ENCODE results near the gene KLF16.

Gene KLF16

GRCh38 chr19:1825909-1826556, 37.3 kb downstream of the KLF16 start:
- DNase-seq (ENCODE audit: low read depth): peak; percentile 61
- TF ChIP-seq CTCF (conservative IDR thresholded peaks at IDR 0.05; ENCODE audit: control insufficient read depth, insufficient read depth, low read depth, low read length): peak; percentile 84
- H3K4me3 ChIP-seq (ENCODE audit: control insufficient read depth, low read depth, low read length): no peak overlapping the region

GRCh38 chr19:1824252-1824622, 39.1 kb downstream of the KLF16 start:
- no peak overlapping the region for H3K4me3 ChIP-seq (ENCODE audit: control insufficient read depth, low read depth, low read length)
- no peak for DNase-seq (ENCODE audit: low read depth)
- TF ChIP-seq CTCF (conservative IDR thresholded peaks at IDR 0.05; ENCODE audit: control insufficient read depth, insufficient read depth, low read depth, low read length): no peak

GRCh38 chr19:1823539-1824251, 39.7 kb downstream of the KLF16 start:
- DNase-seq (ENCODE audit: low read depth): no peak
- no peak overlapping the region for H3K4me3 ChIP-seq (ENCODE audit: control insufficient read depth, low read depth, low read length)
- no peak for TF ChIP-seq CTCF (conservative IDR thresholded peaks at IDR 0.05; ENCODE audit: control insufficient read depth, insufficient read depth, low read depth, low read length)

- H3K4me3 ChIP-seq (ENCODE audit: control insufficient read depth, low read depth, low read length): no peak overlapping the region
- TF ChIP-seq CTCF (conservative IDR thresholded peaks at IDR 0.05; ENCODE audit: control insufficient read depth, insufficient read depth, low read depth, low read length): no peak
- no peak for DNase-seq (ENCODE audit: low read depth)
Measured at GRCh38 chr19:1823020-1823419, 40.4 kb downstream of the KLF16 start.

- H3K4me3 ChIP-seq (ENCODE audit: control insufficient read depth, low read depth, low read length): no peak overlapping the region
- no peak for DNase-seq (ENCODE audit: low read depth)
- TF ChIP-seq CTCF (conservative IDR thresholded peaks at IDR 0.05; ENCODE audit: control insufficient read depth, insufficient read depth, low read depth, low read length): no peak
Measured at GRCh38 chr19:1822210-1822609, 41.2 kb downstream of the KLF16 start.

GRCh38 chr19:1819341-1820255, 43.8 kb downstream of the KLF16 start:
- H3K4me3 ChIP-seq (ENCODE audit: control insufficient read depth, low read depth, low read length): no peak overlapping the region
- no peak for DNase-seq (ENCODE audit: low read depth)
- TF ChIP-seq CTCF (conservative IDR thresholded peaks at IDR 0.05; ENCODE audit: control insufficient read depth, insufficient read depth, low read depth, low read length): no peak

Data from fibroblast of mammary gland (primary cell).